ENCODE results near the gene FBLN2. TPM values are rescaled to one million over a fixed set of nuclear protein-coding genes. Genes with fewer than 3 reads are reported as not detected.

The FBLN2 gene
- polyA plus RNA-seq, 1 of the 3 experiments (the other 2 are of a cell fraction), result 5.2 TPM

DNA sequence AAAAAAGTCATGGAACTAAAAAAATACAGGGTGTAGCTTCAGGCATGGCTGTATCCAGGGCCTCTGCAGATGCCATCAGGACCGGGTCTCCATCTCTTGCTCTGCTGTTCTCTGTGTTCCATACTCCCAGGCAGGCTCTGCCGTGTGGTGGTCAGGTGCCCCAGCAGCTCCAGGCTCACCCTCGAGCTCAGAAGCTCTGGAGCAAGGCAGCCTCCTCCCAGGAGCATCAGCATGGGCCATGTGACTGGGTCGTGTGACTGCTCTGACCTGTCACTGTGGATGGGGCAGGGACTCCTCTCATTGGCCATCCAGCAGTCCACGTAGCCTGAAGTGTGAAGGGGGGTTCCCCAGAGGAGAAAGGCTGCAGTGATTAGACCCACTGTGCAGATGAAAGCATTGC, 8.5 kb downstream of the FBLN2 start:
- Histone ChIP-seq H3K27ac (ENCODE audit: low read depth in 2 of 2, low read length in 1 of 2) (no peak overlapping the region; a peak in 1 of 4 replicates), H3K4me1 (ENCODE audit: control insufficient read depth in 1 of 2, insufficient read depth in 2 of 2, low read depth in 1 of 2, low read length in 1 of 2) (peaks cover 0 to 22% of the 10 kb centered on the region in 2 experiments; a peak in 1 of 4 replicates), H3K36me3 (replicated peaks in 1 of 2; ENCODE audit: control insufficient read depth in 1 of 2, insufficient read depth in 2 of 2, low read length in 1 of 2) (no peaks in the 10 kb centered on the region), H4K20me1 (ENCODE audit: insufficient read depth) (no peaks in the 10 kb centered on the region), H3K9ac (no peak overlapping the region), H2AFZ (ENCODE audit: low read depth) (no peak overlapping the region), H3F3A (replicated peaks; ENCODE audit: insufficient read depth) (no peaks in the 10 kb centered on the region), H3K4me2 (no peak overlapping the region), H3K79me2 (ENCODE audit: insufficient read depth) (no peaks in the 10 kb centered on the region), H3K9me3 (no peaks in the 10 kb centered on the region), H3K4me3 (ENCODE audit: low read depth in 2 of 2, low read length in 1 of 2) (no peak overlapping the region), H3K9me2 (no peaks in the 10 kb centered on the region), H3K27me3 (ENCODE audit: insufficient read depth) (no peaks in the 10 kb centered on the region)
- no peak for TF ChIP-seq CHD2 (IDR thresholded peaks at IDR 0.05; ENCODE audit: low read length, partially characterized antibody)
- TF ChIP-seq SMC3 (IDR thresholded peaks at IDR 0.05; ENCODE audit: low read depth, low read length), result no peak
- TF ChIP-seq REST (IDR thresholded peaks at IDR 0.05; ENCODE audit: low read depth, low read length), result no peak
- no peak for DNase-seq
- POLR2A ChIA-PET, result interaction anchor here (1.6 kb wide), 1 partner anchor 9 kb away, joined by 6 read pairs; no protein-coding TSS in a partner anchor
- CTCF ChIA-PET, result interaction anchor here (1.1 to 2.5 kb wide), 4 partner anchors 11 to 93 kb away, joined by 3 to 7 read pairs (median 4); no protein-coding TSS in a partner anchor
- 38% methylated on average over 4 of the region's 5 CpGs for WGBS (ENCODE audit: low lambda C conversion rate)

GRCh38 chr3:13557926-13558325, 9.0 kb downstream of the FBLN2 start:
- H4K20me1 ChIP-seq (ENCODE audit: insufficient read depth), result no peaks in the 10 kb centered on the region
- DNase-seq, result no peak
- H3F3A ChIP-seq (replicated peaks; ENCODE audit: insufficient read depth), result no peaks in the 10 kb centered on the region
- no peak overlapping the region for H3K9ac ChIP-seq
- no peaks in the 10 kb centered on the region for H3K36me3 ChIP-seq (replicated peaks in 1 of 2; ENCODE audit: control insufficient read depth in 1 of 2, insufficient read depth in 2 of 2, low read length in 1 of 2)
- POLR2A ChIA-PET, result interaction anchor here (1.6 kb wide), 1 partner anchor 9 kb away, joined by 6 read pairs; no protein-coding TSS in a partner anchor
- 79% methylated on average over 2 of the region's 11 CpGs for WGBS (ENCODE audit: low lambda C conversion rate)
- no peaks in the 10 kb centered on the region for H3K9me3 ChIP-seq
- H3K4me1 ChIP-seq (ENCODE audit: control insufficient read depth in 1 of 2, insufficient read depth in 2 of 2, low read depth in 1 of 2, low read length in 1 of 2), result peaks cover 0 to 28% of the 10 kb centered on the region in 2 experiments; a peak in 1 of 4 replicates
- H3K4me2 ChIP-seq, result no peak overlapping the region
- CTCF ChIA-PET, result interaction anchor here (1.1 to 2.5 kb wide), 4 partner anchors 11 to 92 kb away, joined by 3 to 7 read pairs (median 4); no protein-coding TSS in a partner anchor
- H3K79me2 ChIP-seq (ENCODE audit: insufficient read depth), result no peaks in the 10 kb centered on the region
- H3K27ac ChIP-seq (ENCODE audit: low read depth in 2 of 2, low read length in 1 of 2), result no peak overlapping the region; a peak in 1 of 4 replicates
- H3K4me3 ChIP-seq (ENCODE audit: low read depth in 2 of 2, low read length in 1 of 2), result no peak overlapping the region
- no peaks in the 10 kb centered on the region for H3K9me2 ChIP-seq
- H2AFZ ChIP-seq (ENCODE audit: low read depth), result no peak overlapping the region
- no peaks in the 10 kb centered on the region for H3K27me3 ChIP-seq (ENCODE audit: insufficient read depth)
- no peak for TF ChIP-seq NRF1 (IDR thresholded peaks at IDR 0.05; ENCODE audit: low read depth, low read length)
- TF ChIP-seq FOXM1 (IDR thresholded peaks at IDR 0.05; ENCODE audit: low read depth), result no peak
- no peak for TF ChIP-seq REST (IDR thresholded peaks at IDR 0.05; ENCODE audit: low read depth, low read length)
- TF ChIP-seq POLR2AphosphoS5 (IDR thresholded peaks at IDR 0.05; ENCODE audit: low read depth, low read length), result no peak
- TF ChIP-seq EZH2phosphoT487 (IDR thresholded peaks at IDR 0.05; ENCODE audit: borderline replicate concordance, low read depth), result no peak
- TF ChIP-seq SIN3A (IDR thresholded peaks at IDR 0.05; ENCODE audit: borderline replicate concordance, low read depth, low read length), result no peak
- TF ChIP-seq JUND (IDR thresholded peaks at IDR 0.05), result no peak
- no peak for TF ChIP-seq EP300 (IDR thresholded peaks at IDR 0.05; ENCODE audit: borderline replicate concordance in 1 of 2, low read depth in 1 of 2, low read length in 1 of 2)

Measured in SK-N-SH (cell line).